Neural crest cell (in vitro differentiated cells): ENCODE results near the gene HBZ. TPM values are rescaled to one million over a fixed set of nuclear protein-coding genes. Genes with fewer than 3 reads are reported as not detected.
"Not testable (repeated sequence)": the region's sequence is repeated elsewhere in the genome, so short reads cannot be mapped to it uniquely, and the experiment has no call there.

ENCODE experiments used
- DNase-seq: peaks from one replicate; pipeline ENCODE4 v3.0.0; 2021; ENCODE audit warnings: low read depth, mixed read lengths, low spot score
- H3K27ac Mint-ChIP-seq: one replicate; pipeline ENCODE4 v1.8.0; 2021; ENCODE audit warnings: mild to moderate bottlenecking, mixed read lengths; ENCODE audit not compliant: unreplicated experiment
- H3K27me3 Mint-ChIP-seq: 2 replicates; pipeline ENCODE4 v1.8.0; 2021; ENCODE audit warnings: low read depth, mild to moderate bottlenecking, mixed read lengths
- H3K36me3 Mint-ChIP-seq: 2 replicates; pipeline ENCODE4 v1.8.0; 2021; ENCODE audit warnings: low read depth, mild to moderate bottlenecking, mixed read lengths
- H3K4me1 Mint-ChIP-seq: 2 replicates; pipeline ENCODE4 v1.8.0; 2021; ENCODE audit warnings: mixed read lengths
- H3K4me3 Mint-ChIP-seq: one replicate; pipeline ENCODE4 v1.8.0; 2021; ENCODE audit warnings: mild to moderate bottlenecking, mixed read lengths
- H3K9me3 Mint-ChIP-seq: 2 replicates; pipeline ENCODE4 v1.8.0; 2021; ENCODE audit warnings: mixed read lengths
- total RNA-seq: library from RNA; stranded (reverse); gene quantifications from 2 replicates; pipeline ENCODE4 v1.2.1, GENCODE V29; 2021
- TF ChIP-seq, protein P1 (sequence below): fragments of 200-600 bp; sonication (generic); conservative IDR thresholded peaks from 2 replicates; pipeline ENCODE4 v1.5.0; 2021; ENCODE audit warnings: antibody characterized with exemption, mild to moderate bottlenecking

The HBZ gene
- total RNA-seq, 1 donor from 2014 or later: not detected

- DNase-seq: no peak
- Mint-ChIP-seq H3K4me3 (no peak overlapping the region), H3K27me3 (peaks cover 3% of the 10 kb centered on the region), H3K9me3 (no peaks in the 10 kb centered on the region), H3K27ac (no peak overlapping the region), H3K36me3 (peaks cover 19% of the 10 kb centered on the region), H3K4me1 (no peaks in the 10 kb centered on the region)
- TF ChIP-seq, protein P1, sequence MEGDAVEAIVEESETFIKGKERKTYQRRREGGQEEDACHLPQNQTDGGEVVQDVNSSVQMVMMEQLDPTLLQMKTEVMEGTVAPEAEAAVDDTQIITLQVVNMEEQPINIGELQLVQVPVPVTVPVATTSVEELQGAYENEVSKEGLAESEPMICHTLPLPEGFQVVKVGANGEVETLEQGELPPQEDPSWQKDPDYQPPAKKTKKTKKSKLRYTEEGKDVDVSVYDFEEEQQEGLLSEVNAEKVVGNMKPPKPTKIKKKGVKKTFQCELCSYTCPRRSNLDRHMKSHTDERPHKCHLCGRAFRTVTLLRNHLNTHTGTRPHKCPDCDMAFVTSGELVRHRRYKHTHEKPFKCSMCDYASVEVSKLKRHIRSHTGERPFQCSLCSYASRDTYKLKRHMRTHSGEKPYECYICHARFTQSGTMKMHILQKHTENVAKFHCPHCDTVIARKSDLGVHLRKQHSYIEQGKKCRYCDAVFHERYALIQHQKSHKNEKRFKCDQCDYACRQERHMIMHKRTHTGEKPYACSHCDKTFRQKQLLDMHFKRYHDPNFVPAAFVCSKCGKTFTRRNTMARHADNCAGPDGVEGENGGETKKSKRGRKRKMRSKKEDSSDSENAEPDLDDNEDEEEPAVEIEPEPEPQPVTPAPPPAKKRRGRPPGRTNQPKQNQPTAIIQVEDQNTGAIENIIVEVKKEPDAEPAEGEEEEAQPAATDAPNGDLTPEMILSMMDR: no peak
Measured at GRCh38 chr16:194516-194915, 42.1 kb downstream of the HBZ start.

DNA sequence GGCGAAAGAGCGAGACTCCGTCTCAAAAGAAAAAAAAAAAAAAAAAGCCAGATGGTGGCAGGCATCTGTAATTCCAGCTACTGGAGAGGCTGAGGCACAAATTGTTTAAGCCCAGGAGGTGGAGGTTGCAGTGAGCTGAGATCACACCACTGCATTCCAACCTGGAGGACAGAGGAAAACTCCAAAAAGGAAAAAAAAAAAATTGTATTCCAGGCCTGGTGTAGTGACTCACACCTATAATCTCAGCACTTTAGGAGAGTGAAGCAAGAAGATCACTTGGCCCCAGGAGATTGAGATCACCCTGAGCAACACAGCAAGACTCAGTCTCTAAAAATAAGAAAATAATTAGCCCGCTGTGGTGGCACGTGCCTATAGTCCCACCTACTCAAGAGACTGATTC lies 47.9 kb downstream of the HBZ start:
- no peak overlapping the region for H3K27ac Mint-ChIP-seq
- no peaks in the 10 kb centered on the region for H3K4me1 Mint-ChIP-seq
- H3K27me3 Mint-ChIP-seq: no peaks in the 10 kb centered on the region
- no peaks in the 10 kb centered on the region for H3K9me3 Mint-ChIP-seq
- TF ChIP-seq, protein P1: no peak
- H3K36me3 Mint-ChIP-seq: peaks cover 11% of the 10 kb centered on the region
- no peak for DNase-seq
- no peak overlapping the region for H3K4me3 Mint-ChIP-seq

- Mint-ChIP-seq H3K27ac (no peak overlapping the region), H3K36me3 (peaks cover 13% of the 10 kb centered on the region), H3K4me3 (no peak overlapping the region), H3K9me3 (no peaks in the 10 kb centered on the region), H3K27me3 (no peaks in the 10 kb centered on the region), H3K4me1 (no peaks in the 10 kb centered on the region)
- no peak for DNase-seq
- TF ChIP-seq, protein P1: no peak
Measured at GRCh38 chr16:203246-203645, 50.8 kb downstream of the HBZ start.

- DNase-seq, H3K4me1 Mint-ChIP-seq, H3K27ac Mint-ChIP-seq, H3K27me3 Mint-ChIP-seq, H3K4me3 Mint-ChIP-seq, H3K9me3 Mint-ChIP-seq: not testable (repeated sequence)
- H3K36me3 Mint-ChIP-seq: peaks cover 16% of the 10 kb centered on the region
Measured at GRCh38 chr16:204046-204445, 51.6 kb downstream of the HBZ start.

Other genes with a start within 250 kb of the HBZ start
- 35.8 and 36.7 TPM in 2 replicates for gene POLR3K, start 99.0 kb upstream of the HBZ start, total RNA-seq
- gene SNRNP25, start 98.8 kb upstream of the HBZ start, total RNA-seq: 79.1 and 85.6 TPM in 2 replicates
- gene RHBDF1, start 80.0 kb upstream of the HBZ start, total RNA-seq: 46.5 TPM in 2 replicates
- gene MPG, start 74.4 kb upstream of the HBZ start, total RNA-seq: 47.7 and 50.0 TPM in 2 replicates
- gene NPRL3, start 14.0 kb upstream of the HBZ start, total RNA-seq: 41.5 and 45.4 TPM in 2 replicates
- gene HBM, start 13.3 kb downstream of the HBZ start, total RNA-seq: not detected in 2 replicates
- not detected in 2 replicates for gene HBA2, start 20.2 kb downstream of the HBZ start, total RNA-seq
- not detected in 2 replicates for gene HBA1, start 24.0 kb downstream of the HBZ start, total RNA-seq
- gene HBQ1, start 27.8 kb downstream of the HBZ start, total RNA-seq: 1.8 and 2.9 TPM in 2 replicates
- 177 and 192 TPM in 2 replicates for gene LUC7L, start 76.8 kb downstream of the HBZ start, total RNA-seq
- 89.8 and 97.8 TPM in 2 replicates for gene FAM234A, start 82.2 kb downstream of the HBZ start, total RNA-seq
- 1.9 and 2.8 TPM in 2 replicates for gene RGS11, start 123.3 kb downstream of the HBZ start, total RNA-seq
- gene ARHGDIG, start 127.9 kb downstream of the HBZ start, total RNA-seq: 2.0 and 3.0 TPM in 2 replicates
- gene PDIA2, start 130.5 kb downstream of the HBZ start, total RNA-seq: 1.4 and 2.1 TPM in 2 replicates
- 36.4 and 38.2 TPM in 2 replicates for gene AXIN1, start 200.1 kb downstream of the HBZ start, total RNA-seq
- 80.4 and 84.6 TPM in 2 replicates for gene MRPL28, start 217.9 kb downstream of the HBZ start, total RNA-seq
- 56.4 and 62.0 TPM in 2 replicates for gene PGAP6, start 229.3 kb downstream of the HBZ start, total RNA-seq
- 233 and 254 TPM in 2 replicates for gene NME4, start 244.6 kb downstream of the HBZ start, total RNA-seq
- 22.4 and 25.7 TPM in 2 replicates for gene DECR2, start 249.2 kb downstream of the HBZ start, total RNA-seq